Uterus (tissue), 2 donors: Measurements from ENCODE around the gene STEEP1.

ENCODE experiments used
- POLR2A ChIP-seq, 2 donors: fragments of 450-650 bp; IDR thresholded peaks; one replicate each; pipeline ENCODE4 v1.6.1; 2016; ENCODE audit warnings: antibody characterized with exemption in 2 of 2, mild to moderate bottlenecking in 1 of 2, moderate library complexity in 1 of 2
- TF ChIP-seq, protein P1 (sequence below), 4 experiments: fragments of 200-600 bp in 2 of 4; fragments of 450-650 bp in 2 of 4; sonication (generic) in 2 of 4; IDR thresholded peaks; one replicate each; pipeline ENCODE4 v1.5.1; 2016 to 2019; ENCODE audit warnings: antibody characterized with exemption in 4 of 4, mild to moderate bottlenecking in 2 of 4, moderate library complexity in 1 of 4

DNA sequence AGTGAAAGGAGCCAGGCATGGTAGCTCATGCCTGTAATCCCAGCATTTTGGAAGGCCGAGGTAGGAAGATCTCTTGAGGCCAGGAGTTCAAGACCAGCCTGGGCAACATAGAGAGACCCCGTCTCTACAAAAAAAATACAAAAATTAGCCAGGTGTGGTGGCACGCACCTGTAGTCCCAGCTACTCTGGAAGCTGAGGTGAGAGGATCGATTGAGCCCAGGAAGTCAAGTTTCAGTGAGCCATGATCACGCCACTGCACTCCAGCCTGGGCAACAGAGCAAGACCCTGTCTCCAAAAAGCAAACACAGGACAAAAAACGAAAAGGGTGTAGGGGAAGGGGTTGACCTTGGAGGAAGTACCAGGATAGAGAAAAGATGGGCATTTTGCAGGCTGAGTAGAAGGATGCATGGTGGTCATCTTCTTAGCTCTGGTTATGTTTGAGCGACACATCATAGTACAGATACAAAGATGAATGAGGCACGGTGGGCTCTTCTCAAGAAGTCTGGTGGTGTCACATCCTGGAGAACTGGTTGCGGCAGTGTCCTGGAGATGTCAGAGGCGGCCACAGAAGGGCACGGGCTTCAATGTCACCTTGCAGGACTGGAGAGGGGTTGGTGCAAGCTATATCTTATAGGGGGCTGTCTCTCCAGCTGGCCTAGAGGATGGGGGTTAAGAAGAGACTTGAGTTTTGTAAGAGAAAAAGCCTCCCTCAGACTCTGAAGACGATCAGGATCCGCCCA lies 65.0 kb downstream of the STEEP1 start:
- TF ChIP-seq, protein P1, sequence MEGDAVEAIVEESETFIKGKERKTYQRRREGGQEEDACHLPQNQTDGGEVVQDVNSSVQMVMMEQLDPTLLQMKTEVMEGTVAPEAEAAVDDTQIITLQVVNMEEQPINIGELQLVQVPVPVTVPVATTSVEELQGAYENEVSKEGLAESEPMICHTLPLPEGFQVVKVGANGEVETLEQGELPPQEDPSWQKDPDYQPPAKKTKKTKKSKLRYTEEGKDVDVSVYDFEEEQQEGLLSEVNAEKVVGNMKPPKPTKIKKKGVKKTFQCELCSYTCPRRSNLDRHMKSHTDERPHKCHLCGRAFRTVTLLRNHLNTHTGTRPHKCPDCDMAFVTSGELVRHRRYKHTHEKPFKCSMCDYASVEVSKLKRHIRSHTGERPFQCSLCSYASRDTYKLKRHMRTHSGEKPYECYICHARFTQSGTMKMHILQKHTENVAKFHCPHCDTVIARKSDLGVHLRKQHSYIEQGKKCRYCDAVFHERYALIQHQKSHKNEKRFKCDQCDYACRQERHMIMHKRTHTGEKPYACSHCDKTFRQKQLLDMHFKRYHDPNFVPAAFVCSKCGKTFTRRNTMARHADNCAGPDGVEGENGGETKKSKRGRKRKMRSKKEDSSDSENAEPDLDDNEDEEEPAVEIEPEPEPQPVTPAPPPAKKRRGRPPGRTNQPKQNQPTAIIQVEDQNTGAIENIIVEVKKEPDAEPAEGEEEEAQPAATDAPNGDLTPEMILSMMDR (IDR thresholded peaks at IDR 0.05), result no peak
- TF ChIP-seq POLR2A (IDR thresholded peaks at IDR 0.05), result no peak
